22Rv1 (cell line): Measurements from ENCODE around the gene PGLYRP3.

Experiments used
- CTCF ChIP-seq: fragments of 450-650 bp; IDR thresholded peaks from 2 replicates; pipeline ENCODE4 v1.5.1; 2017; ENCODE audit warnings: mild to moderate bottlenecking
- ZFX ChIP-seq: fragments of 450-650 bp; IDR thresholded peaks from 2 replicates; pipeline ENCODE4 v1.6.1; 2017; ENCODE audit warnings: antibody characterized with exemption, borderline replicate concordance

GRCh38 chr1:153340356-153340755 lies 27.6 kb upstream of the PGLYRP3 start:
- TF ChIP-seq CTCF (no peak), ZFX (no peak)
